ENCODE measurements around the gene BTBD9. TPM values are rescaled to one million over a fixed set of nuclear protein-coding genes. Genes with fewer than 3 reads are reported as not detected.

BTBD9 gene
- total and polyA plus RNA-seq, 2 of the 13 experiments (the other 11 are each of a cell fraction or from before 2014, with no cell fraction given): 1.2 to 3.0 TPM

- no peak for ATAC-seq
- in situ Hi-C loops (cut with HindIII; ENCODE audit: extremely low pct_ligation_motif_present, low pct_unique_long_range_greater_than_20kb): no loop called here
- H3K4me2 ChIP-seq (ENCODE audit: low read depth, low read length): no peak overlapping the region
- no TSS peak for BruUV-seq (replicated peaks)
- H4K20me1 ChIP-seq (ENCODE audit: insufficient read depth, low read length): no peaks in the 10 kb centered on the region; the same call in 1 of the 2 replicates
- H3K4me1 ChIP-seq (ENCODE audit: insufficient read depth, low read length): no peaks in the 10 kb centered on the region
- no peak overlapping the region for H3K27ac ChIP-seq (ENCODE audit: extremely low read length, insufficient read depth, low read length)
- POLR2A ChIA-PET: no interaction called here
- TF ChIP-seq MAF1 (CRISPR knock-in tag; IDR thresholded peaks at IDR 0.05; ENCODE audit: borderline replicate concordance) (no peak), NRL (CRISPR knock-in tag; IDR thresholded peaks at IDR 0.05; ENCODE audit: borderline replicate concordance) (no peak), RXRB (CRISPR knock-in tag; IDR thresholded peaks at IDR 0.05; ENCODE audit: borderline replicate concordance) (no peak), ELF4 (CRISPR knock-in tag; IDR thresholded peaks at IDR 0.05; ENCODE audit: borderline replicate concordance) (no peak), GRHL1 (CRISPR knock-in tag; conservative IDR thresholded peaks at IDR 0.05) (no peak)
- TF ChIP-seq, protein P1, sequence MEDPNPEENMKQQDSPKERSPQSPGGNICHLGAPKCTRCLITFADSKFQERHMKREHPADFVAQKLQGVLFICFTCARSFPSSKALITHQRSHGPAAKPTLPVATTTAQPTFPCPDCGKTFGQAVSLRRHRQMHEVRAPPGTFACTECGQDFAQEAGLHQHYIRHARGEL (CRISPR knock-in tag; IDR thresholded peaks at IDR 0.05): no peak
- TF ChIP-seq, protein P2, sequence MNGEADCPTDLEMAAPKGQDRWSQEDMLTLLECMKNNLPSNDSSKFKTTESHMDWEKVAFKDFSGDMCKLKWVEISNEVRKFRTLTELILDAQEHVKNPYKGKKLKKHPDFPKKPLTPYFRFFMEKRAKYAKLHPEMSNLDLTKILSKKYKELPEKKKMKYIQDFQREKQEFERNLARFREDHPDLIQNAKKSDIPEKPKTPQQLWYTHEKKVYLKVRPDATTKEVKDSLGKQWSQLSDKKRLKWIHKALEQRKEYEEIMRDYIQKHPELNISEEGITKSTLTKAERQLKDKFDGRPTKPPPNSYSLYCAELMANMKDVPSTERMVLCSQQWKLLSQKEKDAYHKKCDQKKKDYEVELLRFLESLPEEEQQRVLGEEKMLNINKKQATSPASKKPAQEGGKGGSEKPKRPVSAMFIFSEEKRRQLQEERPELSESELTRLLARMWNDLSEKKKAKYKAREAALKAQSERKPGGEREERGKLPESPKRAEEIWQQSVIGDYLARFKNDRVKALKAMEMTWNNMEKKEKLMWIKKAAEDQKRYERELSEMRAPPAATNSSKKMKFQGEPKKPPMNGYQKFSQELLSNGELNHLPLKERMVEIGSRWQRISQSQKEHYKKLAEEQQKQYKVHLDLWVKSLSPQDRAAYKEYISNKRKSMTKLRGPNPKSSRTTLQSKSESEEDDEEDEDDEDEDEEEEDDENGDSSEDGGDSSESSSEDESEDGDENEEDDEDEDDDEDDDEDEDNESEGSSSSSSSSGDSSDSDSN (CRISPR knock-in tag; IDR thresholded peaks at IDR 0.05): no peak
- H3K9me3 ChIP-seq (ENCODE audit: low read length): no peaks in the 10 kb centered on the region
- no peak overlapping the region for H3K9ac ChIP-seq (ENCODE audit: insufficient read depth, low read depth, low read length)
- no peak overlapping the region for H3K4me3 ChIP-seq (replicated peaks in 1 of 3; ENCODE audit: insufficient read depth in 1 of 3, low read depth in 2 of 3, low read length in 3 of 3)
- H2AFZ ChIP-seq (ENCODE audit: low read length): no peak overlapping the region
- no peaks in the 10 kb centered on the region for H3K79me2 ChIP-seq (ENCODE audit: insufficient read depth, low read length)
- 18% methylated on average over 1 of the region's 1 CpG for WGBS (ENCODE audit: low lambda C conversion rate)
- FAIRE-seq: no peak
- CTCF ChIA-PET (ENCODE audit: low intra/inter-chr PET ratio, low total read pairs): no interaction called here
- no peaks in the 10 kb centered on the region for H3K36me3 ChIP-seq (replicated peaks in 1 of 2; ENCODE audit: control insufficient read depth in 1 of 2, insufficient read depth in 2 of 2, low read length in 2 of 2)
- intact Hi-C loops (cut with micrococcal nuclease; ENCODE audit: unreplicated experiment): no loop called here
- DNase-seq (ENCODE audit: low spot score): no peak
- no peaks in the 10 kb centered on the region for H3K27me3 ChIP-seq (ENCODE audit: control insufficient read depth in 1 of 2, insufficient read depth in 2 of 2, low read length in 2 of 2)
These were observed 267.8 kb downstream of the BTBD9 start for GRCh38 chr6:38371881-38372280.
